A549 (cell line): ENCODE data around the gene MCFD2. TPM values are rescaled to one million over a fixed set of nuclear protein-coding genes. Genes with fewer than 3 reads are reported as not detected.

Experiments
- ATAC-seq, 2 experiments: fragments of 200-7000 bp in 1 of 2; fragments of >200 bp in 1 of 2; cut with Nextera tagmentation in 1 of 2; cut with Tn5 transposase in 1 of 2; 3 replicates each; pipeline versions ENCODE4 v1.8.0 to v1.9.1; 2018 to 2020; ENCODE audit warnings: mild to moderate bottlenecking in 1 of 2, moderate library complexity in 1 of 2
- CTCF ChIA-PET: fragments of 300-600 bp; sonication (Branson Sonifier 250); formaldehyde crosslinking; extraction: SDS; loops from one replicate; lab custom pipeline; 2021; ENCODE audit warnings: antibody characterized with exemption, inconsistent platforms; lab: Yijun Ruan, JAX
- POLR2A ChIA-PET: fragments of 350-600 bp; formaldehyde crosslinking; extraction: SDS; loops from one replicate; lab custom pipeline; 2021; ENCODE audit warnings: antibody characterized with exemption, inconsistent platforms; lab: Yijun Ruan, JAX
- DNase-seq, 2 experiments: peaks; one replicate each; pipeline versions ENCODE4 v3.0.0 to v3.0.0-alpha.2; 2011 to 2016; ENCODE audit warnings: low read depth in 1 of 2, low spot score in 1 of 2
- FAIRE-seq: peaks from 2 replicates; lab custom pipeline; 2011; peaks lifted over from hg19 to GRCh38; lab: Jason Lieb, UNC
- H3K27ac ChIP-seq, 2 experiments: fragments of >200 bp; sonication (Bioruptor Twin); formaldehyde crosslinking; 3 replicates each; pipeline ENCODE4 v1.5.1; 2016 to 2017
- H3K4me1 ChIP-seq: fragments of >200 bp; sonication (Bioruptor Twin); formaldehyde crosslinking; 3 replicates; pipeline ENCODE4 v1.6.1; 2016
- H3K4me2 ChIP-seq: fragments of >200 bp; sonication (Bioruptor Twin); formaldehyde crosslinking; 3 replicates; pipeline ENCODE4 v1.6.1; 2016
- H3K4me3 ChIP-seq: fragments of >200 bp; sonication (Bioruptor Twin); formaldehyde crosslinking; 3 replicates; pipeline ENCODE4 v1.5.1; 2016
- H3K9me3 ChIP-seq: fragments of >200 bp; sonication (Bioruptor Twin); formaldehyde crosslinking; 3 replicates; pipeline ENCODE4 v1.6.1; 2016
- BHLHE40 ChIP-seq: IDR thresholded peaks from 2 replicates; pipeline ENCODE4 v1.6.1; 2012; ENCODE audit warnings: low read depth, low read length, inconsistent platforms
- EHMT2 ChIP-seq: fragments of 200-600 bp; sonication (generic); IDR thresholded peaks from 2 replicates; pipeline ENCODE4 v1.6.1; 2016; ENCODE audit warnings: antibody characterized with exemption, low read depth, mild to moderate bottlenecking, moderate library complexity
- ESRRA ChIP-seq: fragments of 150-350 bp; IDR thresholded peaks from 2 replicates; pipeline ENCODE4 v1.6.1; 2014; ENCODE audit warnings: mild to moderate bottlenecking, low read length, borderline replicate concordance
- FOSB ChIP-seq: fragments of 250-450 bp; sonication (Bioruptor Pico); IDR thresholded peaks from 2 replicates; pipeline ENCODE4 v1.5.0; 2020; ENCODE audit warnings: mild to moderate bottlenecking, moderate library complexity
- GATA3 ChIP-seq: IDR thresholded peaks from 2 replicates; pipeline ENCODE4 v1.6.1; 2012; ENCODE audit warnings: borderline replicate concordance
- HEYL ChIP-seq: fragments of 250-450 bp; sonication (Bioruptor Pico); IDR thresholded peaks from 2 replicates; pipeline ENCODE4 v1.8.0; 2021; ENCODE audit warnings: mild to moderate bottlenecking, moderate library complexity
- HMGXB4 ChIP-seq: fragments of 250-450 bp; sonication (Bioruptor Pico); IDR thresholded peaks from 2 replicates; pipeline ENCODE4 v1.5.0; 2021; ENCODE audit warnings: mild to moderate bottlenecking, moderate library complexity, borderline replicate concordance
- HOXB13 ChIP-seq: fragments of 250-450 bp; sonication (Bioruptor Pico); IDR thresholded peaks from 2 replicates; pipeline ENCODE4 v1.5.0; 2020; ENCODE audit warnings: low read depth, mild to moderate bottlenecking, moderate library complexity
- HOXB5 ChIP-seq: fragments of 250-450 bp; sonication (Bioruptor Pico); IDR thresholded peaks from 2 replicates; pipeline ENCODE4 v1.5.0; 2020; ENCODE audit warnings: mild to moderate bottlenecking, moderate library complexity
- JUNB ChIP-seq: fragments of >200 bp; sonication (Bioruptor Twin); formaldehyde crosslinking; IDR thresholded peaks from 2 replicates; pipeline ENCODE4 v1.6.1; 2016
- MAZ ChIP-seq: fragments of 150-350 bp; IDR thresholded peaks from 2 replicates; pipeline ENCODE4 v1.6.1; 2014; ENCODE audit warnings: antibody characterized with exemption, low read depth, low read length, borderline replicate concordance
- MYC ChIP-seq: IDR thresholded peaks from 2 replicates; pipeline ENCODE4 v1.6.1; 2012; ENCODE audit warnings: mild to moderate bottlenecking, inconsistent platforms, low read length, improper control_type of control experiment, borderline replicate concordance
- NPAS2 ChIP-seq: fragments of 250-450 bp; sonication (Bioruptor Pico); IDR thresholded peaks from 2 replicates; pipeline ENCODE4 v1.8.0; 2022; ENCODE audit warnings: mild to moderate bottlenecking, moderate library complexity, borderline replicate concordance
- POLR2A ChIP-seq: IDR thresholded peaks from 2 replicates; pipeline ENCODE4 v1.6.1; 2012; ENCODE audit warnings: mild to moderate bottlenecking, low read length
- POLR2AphosphoS2 ChIP-seq: conservative IDR thresholded peaks from 2 replicates; pipeline ENCODE4 v1.6.1; 2012; ENCODE audit warnings: low read length, improper control_type of control experiment, inconsistent platforms
- REST ChIP-seq: fragments of 200-600 bp; sonication (generic); IDR thresholded peaks from 2 replicates; pipeline ENCODE4 v1.6.1; 2016; ENCODE audit warnings: antibody characterized with exemption, mild to moderate bottlenecking, moderate library complexity
- TFCP2L1 ChIP-seq: fragments of 250-450 bp; sonication (Bioruptor Pico); IDR thresholded peaks from 2 replicates; pipeline ENCODE4 v1.5.0; 2021; ENCODE audit warnings: mild to moderate bottlenecking
- WGBS: methylation state at CpG from one replicate; pipeline ENCODE4 v1.1.6; 2017; ENCODE audit errors: missing lambda C conversion rate; 5-methylcytosine and 5-hydroxymethylcytosine counted together
- polyA plus RNA-seq, 4 experiments: library from polyadenylated mRNA; depleted of rRNA in 3 of 4; stranded (reverse); fragments of >200 nt; fragmentation: RNase III in 1 of 4; extraction: RNeasy Plus Mini Kit Qiagen cat#74134 plus additional on column Dnase treatment in 1 of 4; gene quantifications; 2 replicates in 3 of 4; 3 replicates in 1 of 4; pipeline ENCODE4 v1.2.3, GENCODE V29; 2011 to 2017

Gene MCFD2
- polyA plus RNA-seq, 2 of the 4 experiments (the other 2 are of a cell fraction), result 118 to 210 TPM

GRCh38 chr2:46924038-46924437 lies 8.4 kb upstream of the MCFD2 start:
- Histone ChIP-seq H3K4me3 (no peak overlapping the region), H3K9me3 (peaks cover 41% of the 10 kb centered on the region), H3K4me2 (no peak overlapping the region), H3K27ac (no peak overlapping the region), H3K4me1 (peaks cover 18% of the 10 kb centered on the region)
- TF ChIP-seq ESRRA (no peak), FOSB (no peak), MYC (no peak), NPAS2 (no peak), BHLHE40 (no peak), REST (no peak), POLR2A (no peak), POLR2AphosphoS2 (no peak), EHMT2 (no peak)
- DNase-seq (no peak), FAIRE-seq (no peak), ATAC-seq (no peak)
- ChIA-PET POLR2A (no interaction called here), CTCF (interaction anchor here (0.9 to 5.4 kb wide), 5 partner anchors 9 to 464 kb away, joined by 4 to 26 read pairs (median 5); no protein-coding TSS in a partner anchor)
- 87% methylated on average over 2 of the region's 2 CpGs for WGBS

- peak overlapping the region; percentile 19; the same call in 2 of the 3 replicates for H3K4me2 ChIP-seq
- peaks cover 32% of the 10 kb centered on the region for H3K9me3 ChIP-seq
- FAIRE-seq (no peak), DNase-seq (peak in 1 of 2 experiments; percentile 53), ATAC-seq (peak in 1 of 2 experiments; percentile 65; a peak in 3 of 6 replicates)
- H3K27ac ChIP-seq, result no peak overlapping the region
- TF ChIP-seq JUNB, result peak; percentile 33; the same call in 1 of the 2 replicates
- TF ChIP-seq POLR2AphosphoS2, result no peak
- peak; percentile 67; the same call in 1 of the 2 replicates for TF ChIP-seq HOXB5 (CRISPR knock-in tag)
- no peak overlapping the region for H3K4me3 ChIP-seq
- CTCF ChIA-PET, result interaction anchor here (0.6 to 5.4 kb wide), 5 partner anchors 13 to 412 kb away, joined by 3 to 26 read pairs (median 4); no protein-coding TSS in a partner anchor
- POLR2A ChIA-PET, result no interaction called here
- H3K4me1 ChIP-seq, result peaks cover 18% of the 10 kb centered on the region
These were observed 7.5 kb upstream of the MCFD2 start for GRCh38 chr2:46923041-46923528.

- no peak for ATAC-seq
- H3K27ac ChIP-seq, result 0 out of 6 replicates have a peak overlapping the region, but pooled peaks of 1 of the 2 experiments have one; percentile 1
- peak overlapping the region; percentile 19; the same call in 1 of the 3 replicates for H3K4me2 ChIP-seq
- H3K9me3 ChIP-seq, result peaks cover 27% of the 10 kb centered on the region
- peaks cover 18% of the 10 kb centered on the region for H3K4me1 ChIP-seq
- ChIA-PET CTCF (interaction anchor here (0.6 to 5.4 kb wide), 4 partner anchors 14 to 412 kb away, joined by 3 to 26 read pairs (median 4); no protein-coding TSS in a partner anchor), POLR2A (no interaction called here)
- DNase-seq, result no peak
- no peak for FAIRE-seq
- no peak overlapping the region for H3K4me3 ChIP-seq
- 75% methylated on average over 4 of the region's 4 CpGs for WGBS
- TF ChIP-seq MAZ, result no peak
- TF ChIP-seq HEYL (CRISPR knock-in tag), result no peak
- TF ChIP-seq TFCP2L1 (CRISPR knock-in tag), result no peak
- no peak for TF ChIP-seq GATA3
- TF ChIP-seq HMGXB4 (CRISPR knock-in tag), result no peak
- no peak for TF ChIP-seq HOXB13 (CRISPR knock-in tag)
These were observed 7.0 kb upstream of the MCFD2 start for GRCh38 chr2:46922606-46923005.
